CD4-positive, alpha-beta T cell treated with Interleukin-2 at 100 ng/mL for 4 hours (primary cell): ENCODE data around the gene FKBP2.

Experiments
- DNase-seq: peaks from one replicate; pipeline ENCODE4 v3.0.0-alpha.2; 2020; ENCODE audit warnings: low spot score

The FKBP2 gene

DNA sequence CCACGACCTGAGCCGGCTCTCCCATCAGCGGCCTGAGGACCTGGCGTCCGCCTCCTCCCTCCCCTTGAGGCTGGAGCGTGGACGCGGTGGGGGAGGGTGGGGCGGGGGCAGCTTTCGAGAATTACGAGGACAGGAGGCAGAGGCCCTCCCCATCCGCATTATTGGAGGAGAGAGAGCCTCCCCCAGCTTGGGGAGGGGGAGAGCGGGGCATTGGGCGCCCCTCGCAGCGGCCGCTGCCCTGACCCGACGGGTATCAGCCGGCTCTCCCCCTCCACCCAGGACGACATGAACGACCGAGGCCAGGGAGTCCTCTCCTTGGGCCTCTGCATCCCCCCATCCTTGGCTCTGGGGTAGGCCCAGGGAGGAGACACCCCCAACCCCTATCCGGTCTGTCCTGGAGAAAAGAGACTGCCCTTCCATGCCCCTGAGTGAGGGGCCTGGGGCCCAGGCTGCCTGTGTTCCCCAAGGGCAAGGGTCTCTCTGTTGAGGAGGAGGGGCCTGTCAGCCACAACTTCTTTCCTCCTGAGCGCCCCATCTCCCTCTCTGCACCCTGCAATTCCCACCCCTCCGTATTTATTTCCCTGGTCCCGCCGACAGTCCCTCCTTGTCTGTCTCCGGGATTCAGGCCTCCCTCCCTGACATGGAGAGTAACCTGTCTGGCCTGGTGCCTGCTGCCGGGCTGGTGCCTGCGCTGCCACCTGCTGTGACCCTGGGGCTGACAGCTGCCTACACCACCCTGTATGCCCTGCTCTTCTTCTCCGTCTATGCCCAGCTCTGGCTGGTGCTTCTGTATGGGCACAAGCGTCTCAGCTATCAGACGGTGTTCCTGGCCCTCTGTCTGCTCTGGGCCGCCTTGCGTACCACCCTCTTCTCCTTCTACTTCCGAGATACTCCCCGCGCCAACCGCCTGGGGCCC lies 45.2 kb downstream of the FKBP2 start:
- peak; percentile 19 for DNase-seq

DNA sequence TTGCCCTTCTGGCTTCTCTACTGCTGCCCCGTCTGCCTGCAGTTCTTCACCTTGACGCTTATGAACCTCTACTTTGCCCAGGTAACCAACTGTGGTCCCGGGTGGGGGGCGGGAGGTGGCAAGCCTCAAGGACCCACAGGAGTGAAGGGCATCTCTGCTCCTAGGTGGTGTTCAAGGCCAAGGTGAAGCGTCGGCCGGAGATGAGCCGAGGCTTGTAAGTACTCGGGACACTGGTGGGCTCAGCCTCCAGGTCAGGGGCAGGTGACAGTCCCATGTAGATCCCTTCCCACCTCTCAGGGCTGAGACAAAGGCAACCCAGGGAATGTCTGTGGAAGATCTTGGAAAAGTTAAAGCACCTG lies 45.9 kb downstream of the FKBP2 start:
- DNase-seq = no peak

DNA sequence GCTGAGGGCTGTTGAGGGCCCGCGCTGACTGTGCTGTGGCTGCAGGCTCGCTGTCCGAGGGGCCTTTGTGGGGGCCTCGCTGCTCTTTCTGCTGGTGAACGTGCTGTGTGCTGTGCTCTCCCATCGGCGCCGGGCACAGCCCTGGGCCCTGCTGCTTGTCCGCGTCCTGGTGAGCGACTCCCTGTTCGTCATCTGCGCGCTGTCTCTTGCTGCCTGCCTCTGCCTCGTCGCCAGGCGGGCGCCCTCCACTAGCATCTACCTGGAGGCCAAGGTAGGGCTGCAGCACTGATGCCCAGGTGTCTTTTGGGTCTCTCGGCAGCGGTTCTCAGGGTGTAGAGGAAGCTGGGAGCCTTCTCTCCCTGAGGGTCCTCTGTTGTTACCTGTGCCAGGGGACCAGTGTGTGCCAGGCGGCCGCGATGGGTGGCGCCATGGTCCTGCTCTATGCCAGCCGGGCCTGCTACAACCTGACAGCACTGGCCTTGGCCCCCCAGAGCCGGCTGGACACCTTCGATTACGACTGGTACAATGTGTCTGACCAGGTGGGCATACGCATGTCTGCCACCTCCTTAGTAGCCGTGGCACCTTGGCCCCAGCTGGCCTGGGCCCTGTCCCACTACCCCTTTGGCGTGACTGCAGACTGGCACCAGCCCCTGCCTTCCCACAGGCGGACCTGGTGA lies 46.9 kb downstream of the FKBP2 start:
- DNase-seq = no peak

DNA sequence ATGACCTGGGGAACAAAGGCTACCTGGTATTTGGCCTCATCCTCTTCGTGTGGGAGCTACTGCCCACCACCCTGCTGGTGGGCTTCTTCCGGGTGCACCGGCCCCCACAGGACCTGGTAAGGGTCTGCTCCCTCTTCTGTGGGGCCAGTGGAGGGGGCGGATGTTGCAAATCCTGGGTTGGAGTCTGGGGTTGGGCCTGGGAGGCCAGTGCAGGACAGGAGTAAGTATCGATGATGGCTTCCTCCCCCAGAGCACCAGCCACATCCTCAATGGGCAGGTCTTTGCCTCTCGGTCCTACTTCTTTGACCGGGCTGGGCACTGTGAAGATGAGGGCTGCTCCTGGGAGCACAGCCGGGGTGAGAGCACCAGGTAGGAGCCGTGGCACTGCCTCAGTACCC lies 47.5 kb downstream of the FKBP2 start:
- no peak for DNase-seq

DNA sequence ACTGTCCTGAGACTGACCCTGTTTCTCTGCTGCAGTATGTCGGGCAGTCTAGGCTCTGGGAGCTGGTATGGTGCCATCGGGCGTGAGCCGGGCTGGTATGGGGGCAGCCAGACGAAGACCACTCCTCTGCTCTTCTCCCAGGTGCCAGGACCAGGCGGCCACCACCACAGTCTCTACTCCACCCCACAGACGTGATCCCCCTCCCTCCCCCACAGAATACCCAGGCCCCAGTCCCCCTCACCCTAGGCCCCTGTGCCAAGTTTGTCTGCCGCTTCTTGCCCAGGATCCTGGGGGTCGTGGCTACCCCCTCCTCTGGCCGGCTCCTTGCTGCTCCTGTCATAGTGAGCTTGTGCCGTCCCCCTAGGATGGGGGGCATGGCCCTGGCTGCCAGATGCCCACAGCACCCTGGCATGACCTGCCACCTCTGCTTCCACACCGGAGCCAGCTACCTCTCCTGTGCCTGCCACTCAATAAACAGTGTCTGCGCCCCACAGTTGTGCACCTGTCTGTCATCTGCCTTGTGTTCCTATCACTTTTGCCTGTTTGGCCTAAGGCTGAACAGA lies 48.2 kb downstream of the FKBP2 start:
- no peak for DNase-seq

DNA sequence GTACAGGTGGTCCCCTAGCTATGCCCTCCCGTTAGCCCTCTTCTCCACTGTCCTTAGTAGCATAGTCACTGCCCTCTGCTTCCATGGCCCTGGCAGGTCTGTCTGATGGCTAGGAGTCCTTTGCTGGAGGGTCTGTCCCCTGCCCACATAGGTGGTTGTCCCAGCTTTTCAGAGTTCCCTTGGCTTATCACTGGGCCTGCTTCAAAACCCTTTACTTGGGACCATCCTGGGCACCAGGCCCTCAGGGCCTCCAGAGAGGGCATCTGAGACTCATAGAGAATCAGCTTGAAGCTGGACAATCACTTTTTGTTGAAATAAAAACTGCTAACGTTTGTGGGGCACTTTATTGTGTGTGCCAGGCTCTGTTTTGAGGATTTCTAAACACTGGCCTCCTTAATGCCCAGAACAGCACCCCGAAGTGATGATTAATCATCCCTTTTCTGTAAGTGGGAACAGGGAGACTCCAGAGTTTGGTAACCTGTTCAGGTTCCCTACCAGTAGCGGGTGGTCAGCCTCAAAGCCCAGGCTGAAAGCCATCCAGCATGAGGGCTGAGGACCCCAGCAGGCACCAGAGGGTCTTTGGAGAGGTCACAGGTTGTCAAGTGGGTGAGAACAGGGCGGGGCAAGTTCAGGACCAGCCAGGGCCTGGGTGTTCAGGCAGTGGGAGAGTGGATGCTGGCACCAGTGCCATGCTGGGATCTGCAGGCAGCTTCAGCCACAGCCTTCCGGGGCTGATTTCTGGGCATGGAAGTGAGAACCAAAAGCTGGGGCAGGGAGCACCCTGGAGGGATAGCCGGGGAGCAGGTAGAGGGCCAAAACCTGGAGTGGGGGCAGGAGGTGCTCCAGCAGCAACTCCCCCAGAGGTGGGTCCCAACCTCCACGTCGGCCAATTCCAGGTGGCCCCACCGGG lies 49.7 kb downstream of the FKBP2 start:
- DNase-seq = no peak

DNA sequence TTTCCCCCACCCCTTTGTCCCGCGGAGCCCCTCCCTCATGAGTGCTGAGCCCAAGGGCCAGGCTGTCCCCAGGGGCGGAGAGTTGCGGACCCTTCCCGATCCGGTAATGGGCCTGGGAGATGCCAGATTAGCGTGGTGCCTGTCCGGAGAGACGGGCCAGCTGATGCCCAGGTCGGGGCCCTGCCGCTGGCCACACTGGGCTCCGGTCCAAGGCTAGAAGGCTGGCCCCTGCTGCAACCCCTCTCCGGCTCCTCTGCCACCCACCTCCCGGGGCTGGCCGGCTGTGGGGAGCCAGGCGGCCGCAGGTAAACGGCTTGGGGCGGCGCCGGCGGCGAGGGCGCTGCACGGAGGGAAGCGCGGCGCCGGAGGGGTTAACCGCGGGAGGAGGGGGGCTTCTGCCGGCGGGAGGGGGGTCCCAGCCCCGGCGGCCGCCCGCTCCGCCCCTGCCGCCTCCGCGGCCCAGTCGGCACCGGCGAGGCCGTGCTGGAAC lies 50.4 kb downstream of the FKBP2 start, which contains the start of gene KCNK4:
Gene KCNK4, plus strand, starts transcription at position 41 of the 490 bp plus-strand sequence. CDS start 1,717 bp downstream, outside the sequence.
- no peak for DNase-seq

DNA sequence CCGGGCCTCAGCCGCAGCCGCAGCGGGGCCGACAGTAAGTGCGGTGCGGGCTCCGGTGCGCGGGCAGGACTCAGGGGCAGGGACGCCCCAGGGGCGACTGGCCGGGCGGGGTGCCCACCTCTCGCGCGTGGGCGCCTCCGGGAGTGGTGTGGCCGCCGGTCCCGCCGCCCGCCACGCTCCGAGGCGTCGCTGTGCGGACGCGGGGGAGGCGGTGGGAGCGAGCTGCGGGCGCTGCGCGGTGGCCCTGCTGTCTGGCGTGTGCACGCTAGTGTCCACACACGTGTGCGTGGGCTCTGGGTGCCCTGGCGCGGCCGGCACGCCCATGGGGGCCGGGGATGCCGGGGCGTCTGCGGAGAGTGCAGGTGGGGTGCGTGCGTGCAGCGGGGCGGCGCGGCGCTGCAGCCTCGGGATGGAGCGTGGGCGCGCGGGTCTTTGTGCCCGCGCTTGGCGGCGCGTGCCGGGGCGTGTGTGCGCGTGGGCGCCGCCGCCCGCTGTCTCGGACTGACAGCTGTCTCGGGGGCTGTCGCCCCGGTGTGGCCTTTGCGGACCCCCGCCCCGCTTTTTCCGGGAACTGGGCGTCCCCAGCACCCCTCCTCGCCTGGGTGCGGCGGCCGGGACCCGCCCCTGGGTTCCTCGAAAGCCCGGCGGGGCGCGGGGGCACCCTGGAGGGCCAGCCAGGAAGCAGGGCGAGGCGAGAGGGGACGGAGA lies 51.0 kb downstream of the FKBP2 start:
- DNase-seq = no peak

DNA sequence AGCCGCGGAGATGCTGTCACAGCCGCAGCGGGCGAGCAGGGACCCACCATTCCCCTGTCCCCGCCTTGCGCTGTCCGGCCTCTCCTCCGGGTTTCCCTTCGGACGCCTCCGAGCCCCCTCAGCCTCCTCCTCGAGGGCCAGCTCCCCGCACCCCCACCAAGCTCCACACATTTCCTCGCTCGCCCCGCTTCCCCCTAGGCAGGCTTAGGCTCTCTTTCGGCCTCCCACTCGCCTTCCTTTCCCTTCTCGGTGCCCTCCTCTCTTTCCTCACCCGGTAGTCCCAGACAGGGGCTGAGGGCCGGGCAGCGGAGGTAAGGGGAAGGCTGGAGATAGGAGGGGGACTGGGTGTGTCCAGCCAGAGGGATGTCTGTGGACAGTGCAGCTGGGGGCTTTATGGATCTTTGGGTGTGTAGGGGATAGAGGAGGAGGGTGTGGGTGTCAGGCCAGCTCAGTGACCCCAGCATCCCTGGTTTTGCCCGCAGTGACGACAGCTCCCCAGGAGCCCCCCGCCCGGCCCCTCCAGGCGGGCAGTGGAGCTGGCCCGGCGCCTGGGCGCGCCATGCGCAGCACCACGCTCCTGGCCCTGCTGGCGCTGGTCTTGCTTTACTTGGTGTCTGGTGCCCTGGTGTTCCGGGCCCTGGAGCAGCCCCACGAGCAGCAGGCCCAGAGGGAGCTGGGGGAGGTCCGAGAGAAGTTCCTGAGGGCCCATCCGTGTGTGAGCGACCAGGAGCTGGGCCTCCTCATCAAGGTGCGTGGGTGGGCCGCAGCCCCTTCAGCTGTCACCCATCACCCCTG lies 51.8 kb downstream of the FKBP2 start:
- no peak for DNase-seq
